K562 (cell line): ENCODE measurements around the gene ACADM. TPM values are rescaled to one million over a fixed set of nuclear protein-coding genes. Genes with fewer than 3 reads are reported as not detected.

ENCODE experiments used
- BDP1 ChIP-seq: IDR thresholded peaks from 3 replicates; pipeline ENCODE4 v1.6.1; 2011; ENCODE audit not compliant: insufficient read length, insufficient read depth
- CBFB ChIP-seq: sonication (generic); formaldehyde crosslinking; IDR thresholded peaks from 2 replicates; pipeline ENCODE4 v1.4.0; 2020; ENCODE audit warnings: mild to moderate bottlenecking, missing genetic modification reagents
- CEBPB ChIP-seq: fragments of 450-650 bp; IDR thresholded peaks from 2 replicates; pipeline ENCODE4 v1.6.1; 2016; ENCODE audit warnings: missing genetic modification characterization, missing compliant biosample characterization
- EHMT2 ChIP-seq: fragments of 450-650 bp; IDR thresholded peaks from 2 replicates; pipeline ENCODE4 v1.6.1; 2018; ENCODE audit warnings: antibody characterized with exemption
- EZH2 ChIP-seq: IDR thresholded peaks from 2 replicates; pipeline ENCODE4 v1.6.1; 2012; ENCODE audit warnings: low read depth, mild to moderate bottlenecking, inconsistent platforms, low read length, borderline replicate concordance
- HMGXB4 ChIP-seq: sonication (generic); formaldehyde crosslinking; IDR thresholded peaks from 2 replicates; pipeline ENCODE4 v1.8.1; 2023; ENCODE audit warnings: mild to moderate bottlenecking, missing genetic modification reagents
- KLF6 ChIP-seq: fragments of 250-450 bp; sonication (Bioruptor Pico); IDR thresholded peaks from 2 replicates; pipeline ENCODE4 v1.4.0; 2020; ENCODE audit warnings: mild to moderate bottlenecking, moderate library complexity, borderline replicate concordance
- LARP7 ChIP-seq: fragments of 450-650 bp; IDR thresholded peaks from 2 replicates; pipeline ENCODE4 v1.6.1; 2016
- MIER1 ChIP-seq: fragments of 450-650 bp; IDR thresholded peaks from 2 replicates; pipeline ENCODE4 v1.6.1; 2016; ENCODE audit warnings: antibody characterized with exemption, mild to moderate bottlenecking, low read depth
- NCOA4 ChIP-seq: fragments of 450-650 bp; IDR thresholded peaks from 2 replicates; pipeline ENCODE4 v1.6.1; 2018; ENCODE audit warnings: mild to moderate bottlenecking; ENCODE audit not compliant: partially characterized antibody
- NFIC ChIP-seq: fragments of 450-650 bp; IDR thresholded peaks from 2 replicates; pipeline ENCODE4 v1.6.1; 2017; ENCODE audit warnings: mild to moderate bottlenecking, inconsistent platforms
- PPARD ChIP-seq: fragments of 250-450 bp; sonication (Bioruptor Pico); IDR thresholded peaks from 2 replicates; pipeline ENCODE4 v1.8.0; 2022; ENCODE audit warnings: inconsistent platforms, mild to moderate bottlenecking, moderate library complexity
- RAD51 ChIP-seq: fragments of 450-650 bp; IDR thresholded peaks from 2 replicates; pipeline ENCODE4 v1.7.1; 2016; ENCODE audit warnings: low read depth, mild to moderate bottlenecking, borderline replicate concordance
- RBFOX2 ChIP-seq: fragments of 200-400 bp; formaldehyde crosslinking; IDR thresholded peaks from 2 replicates; pipeline ENCODE4 v1.6.1; 2017; ENCODE audit warnings: low read depth, mild to moderate bottlenecking, low read length, moderate library complexity
- SP1 ChIP-seq: sonication (generic); formaldehyde crosslinking; IDR thresholded peaks from 2 replicates; pipeline ENCODE4 v1.8.1; 2022; ENCODE audit warnings: mild to moderate bottlenecking, missing genetic modification reagents
- VEZF1 ChIP-seq: fragments of 200-800 bp; sonication (Bioruptor generic); IDR thresholded peaks from 2 replicates; pipeline ENCODE4 v1.6.1; 2017; ENCODE audit warnings: missing genetic modification characterization, missing compliant biosample characterization
- ZFP1 ChIP-seq: fragments of 450-650 bp; formaldehyde crosslinking; IDR thresholded peaks from 2 replicates; pipeline ENCODE4 v1.4.0; 2020; ENCODE audit warnings: mild to moderate bottlenecking, mixed read lengths
- ZNF253 ChIP-seq: fragments of 250-450 bp; sonication (Bioruptor Pico); conservative IDR thresholded peaks from 2 replicates; pipeline ENCODE4 v1.6.1; 2021; ENCODE audit warnings: mild to moderate bottlenecking
- ZNF263 ChIP-seq: sonication (generic); formaldehyde crosslinking; IDR thresholded peaks from 2 replicates; pipeline ENCODE4 v1.8.0; 2022; ENCODE audit warnings: mild to moderate bottlenecking, missing genetic modification reagents, borderline replicate concordance
- ZNF431 ChIP-seq: sonication (generic); formaldehyde crosslinking; IDR thresholded peaks from 2 replicates; pipeline ENCODE4 v1.8.0; 2022; ENCODE audit warnings: mild to moderate bottlenecking, missing genetic modification reagents
- polyA plus RNA-seq, 8 experiments: library from polyadenylated mRNA; depleted of rRNA in 4 of 8; stranded (reverse) in 5 of 8; unstranded in 3 of 8; fragments of >200 nt; fragmentation: Nextera tagmentation in 2 of 8; fragmentation: Illumina TruSeq in 1 of 8; extraction: Ambion mirVana in 2 of 8; extraction: Trizol in 1 of 8; gene quantifications; 2 replicates each; pipeline versions ENCODE4 v1.2.1 to v1.2.3, GENCODE V29; 2011 to 2014; ENCODE audit warnings: inconsistent platforms in 1 of 8, missing spikeins in 1 of 8
- total RNA-seq, 7 experiments: library from RNA; depleted of rRNA in 6 of 7; stranded (reverse); fragments of >200 nt in 6 of 7; fragmentation: Illumina TruSeq in 2 of 7; extraction: Trizol in 2 of 7; gene quantifications; 2 replicates each; pipeline versions ENCODE4 v1.2.1 to v1.2.3, GENCODE V29; 2011 to 2021; ENCODE audit warnings: low replicate concordance in 1 of 7

The ACADM gene
- total and polyA plus RNA-seq, 9 of the 15 experiments (the other 6 are each of a cell fraction or from before 2014, with no cell fraction given), result 82.5 to 156 (median 123) TPM

GRCh38 chr1:75796376-75797272, 72.1 kb downstream of the ACADM start, which contains the start of gene MSH4 (continued):
- no peak for TF ChIP-seq PPARD (CRISPR knock-in tag)
- no peak for TF ChIP-seq NCOA4
- TF ChIP-seq ZNF263 (CRISPR knock-in tag), result no peak
- no peak for TF ChIP-seq KLF6 (CRISPR knock-in tag)
- TF ChIP-seq NFIC, result peak; percentile 27
- TF ChIP-seq SP1 (CRISPR knock-in tag), result no peak
- no peak for TF ChIP-seq ZNF431 (CRISPR knock-in tag)
- TF ChIP-seq ZNF253 (CRISPR knock-in tag), result peak; percentile 69
- TF ChIP-seq EZH2, result no peak
- peak; percentile 66 for TF ChIP-seq RBFOX2
- 0 out of 2 replicates have a peak, but pooled peaks have one; percentile 44 for TF ChIP-seq ZFP1 (CRISPR knock-in tag)
- TF ChIP-seq HMGXB4, result peak; percentile 61; the same call in 1 of the 2 replicates
- TF ChIP-seq EHMT2, result no peak
- no peak for TF ChIP-seq RAD51
- TF ChIP-seq LARP7, result no peak
- no peak for TF ChIP-seq VEZF1 (CRISPR knock-in tag)
- no peak for TF ChIP-seq CBFB (CRISPR knock-in tag)
- TF ChIP-seq BDP1, result no peak
- TF ChIP-seq CEBPB (tag), result no peak
- TF ChIP-seq MIER1, result no peak
